ENCODE results near the gene HSF2BP. TPM values are rescaled to one million over a fixed set of nuclear protein-coding genes. Genes with fewer than 3 reads are reported as not detected.
"Not testable (repeated sequence)": the region's sequence is repeated elsewhere in the genome, so short reads cannot be mapped to it uniquely, and the experiment has no call there.

The HSF2BP gene
- polyA plus RNA-seq, 1 of the 3 experiments (the other 2 are of a cell fraction): 1.1 TPM

DNA sequence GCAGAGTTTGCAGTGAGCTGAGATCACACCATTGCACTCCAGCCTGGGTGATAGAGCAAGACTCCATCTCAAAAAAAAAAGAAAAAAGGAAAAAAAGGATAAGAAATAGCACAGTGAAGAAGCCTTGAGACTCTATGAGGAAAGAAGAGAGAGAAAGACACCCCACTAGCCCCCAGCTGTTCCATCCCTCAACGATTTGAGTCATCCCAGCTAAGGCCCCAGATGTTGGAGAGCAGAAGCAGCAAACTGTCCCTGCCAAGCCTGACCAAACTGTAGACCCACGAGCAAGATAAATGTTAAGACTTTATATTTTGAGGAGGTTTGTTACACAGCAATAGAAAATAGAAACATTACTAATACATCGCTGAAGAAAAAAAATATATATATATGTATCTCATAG is 42.4 kb downstream of the HSF2BP start:
- H3K9ac ChIP-seq; H2AFZ ChIP-seq (ENCODE audit: low read depth); POLR2A ChIA-PET; H3K9me3 ChIP-seq; H3K4me1 ChIP-seq (ENCODE audit: control insufficient read depth in 1 of 2, insufficient read depth in 2 of 2, low read depth in 1 of 2, low read length in 1 of 2); H3K4me2 ChIP-seq; H3K27ac ChIP-seq (ENCODE audit: low read depth in 2 of 2, low read length in 1 of 2); H3K36me3 ChIP-seq (replicated peaks in 1 of 2; ENCODE audit: control insufficient read depth in 1 of 2, insufficient read depth in 2 of 2, low read length in 1 of 2); H3K9me2 ChIP-seq; H3K79me2 ChIP-seq (ENCODE audit: insufficient read depth); H4K20me1 ChIP-seq (ENCODE audit: insufficient read depth); H3F3A ChIP-seq (replicated peaks; ENCODE audit: insufficient read depth); CTCF ChIA-PET; H3K4me3 ChIP-seq (ENCODE audit: low read depth in 2 of 2, low read length in 1 of 2); H3K27me3 ChIP-seq (ENCODE audit: insufficient read depth); DNase-seq: not testable (repeated sequence)
- WGBS (ENCODE audit: low lambda C conversion rate): 66% methylated on average over 3 of the region's 3 CpGs

- Histone ChIP-seq H3F3A (replicated peaks; ENCODE audit: insufficient read depth) (no peaks in the 10 kb centered on the region), H3K79me2 (ENCODE audit: insufficient read depth) (no peaks in the 10 kb centered on the region), H3K9me2 (no peaks in the 10 kb centered on the region), H4K20me1 (ENCODE audit: insufficient read depth) (no peaks in the 10 kb centered on the region), H3K27ac (ENCODE audit: low read depth in 2 of 2, low read length in 1 of 2) (no peak overlapping the region), H3K9me3 (no peaks in the 10 kb centered on the region), H3K36me3 (replicated peaks in 1 of 2; ENCODE audit: control insufficient read depth in 1 of 2, insufficient read depth in 2 of 2, low read length in 1 of 2) (peaks cover 0 to under 1% of the 10 kb centered on the region in 2 experiments), H3K4me3 (ENCODE audit: low read depth in 2 of 2, low read length in 1 of 2) (no peak overlapping the region), H3K4me2 (no peak overlapping the region), H3K4me1 (ENCODE audit: control insufficient read depth in 1 of 2, insufficient read depth in 2 of 2, low read depth in 1 of 2, low read length in 1 of 2) (peaks cover 6% of the 10 kb centered on the region in 2 experiments; a peak in 1 of 4 replicates), H2AFZ (ENCODE audit: low read depth) (no peak overlapping the region), H3K27me3 (ENCODE audit: insufficient read depth) (no peaks in the 10 kb centered on the region), H3K9ac (no peak overlapping the region)
- TF ChIP-seq RXRA (IDR thresholded peaks at IDR 0.05; ENCODE audit: borderline replicate concordance, low read depth) (no peak), YY1 (IDR thresholded peaks at IDR 0.05; ENCODE audit: low read depth) (no peak), CHD2 (IDR thresholded peaks at IDR 0.05; ENCODE audit: low read length, partially characterized antibody) (no peak), FOXJ3 (CRISPR knock-in tag; IDR thresholded peaks at IDR 0.05) (no peak), TEAD4 (IDR thresholded peaks at IDR 0.05; ENCODE audit: borderline replicate concordance, insufficient read depth) (no peak), JUND (IDR thresholded peaks at IDR 0.05) (no peak), ZBTB33 (IDR thresholded peaks at IDR 0.05; ENCODE audit: borderline replicate concordance, low read depth) (no peak), FOSL2 (IDR thresholded peaks at IDR 0.05; ENCODE audit: borderline replicate concordance, low read depth) (no peak), GABPA (IDR thresholded peaks at IDR 0.05; ENCODE audit: low read depth) (no peak), GATA2 (CRISPR knock-in tag; IDR thresholded peaks at IDR 0.05) (no peak), MEF2A (IDR thresholded peaks at IDR 0.05; ENCODE audit: borderline replicate concordance, low read depth) (no peak), TAF1 (IDR thresholded peaks at IDR 0.05; ENCODE audit: borderline replicate concordance, low read depth, low read length) (no peak)
- TF ChIP-seq, protein P1, sequence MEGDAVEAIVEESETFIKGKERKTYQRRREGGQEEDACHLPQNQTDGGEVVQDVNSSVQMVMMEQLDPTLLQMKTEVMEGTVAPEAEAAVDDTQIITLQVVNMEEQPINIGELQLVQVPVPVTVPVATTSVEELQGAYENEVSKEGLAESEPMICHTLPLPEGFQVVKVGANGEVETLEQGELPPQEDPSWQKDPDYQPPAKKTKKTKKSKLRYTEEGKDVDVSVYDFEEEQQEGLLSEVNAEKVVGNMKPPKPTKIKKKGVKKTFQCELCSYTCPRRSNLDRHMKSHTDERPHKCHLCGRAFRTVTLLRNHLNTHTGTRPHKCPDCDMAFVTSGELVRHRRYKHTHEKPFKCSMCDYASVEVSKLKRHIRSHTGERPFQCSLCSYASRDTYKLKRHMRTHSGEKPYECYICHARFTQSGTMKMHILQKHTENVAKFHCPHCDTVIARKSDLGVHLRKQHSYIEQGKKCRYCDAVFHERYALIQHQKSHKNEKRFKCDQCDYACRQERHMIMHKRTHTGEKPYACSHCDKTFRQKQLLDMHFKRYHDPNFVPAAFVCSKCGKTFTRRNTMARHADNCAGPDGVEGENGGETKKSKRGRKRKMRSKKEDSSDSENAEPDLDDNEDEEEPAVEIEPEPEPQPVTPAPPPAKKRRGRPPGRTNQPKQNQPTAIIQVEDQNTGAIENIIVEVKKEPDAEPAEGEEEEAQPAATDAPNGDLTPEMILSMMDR (IDR thresholded peaks at IDR 0.05): no peak
- TF ChIP-seq, protein P2, sequence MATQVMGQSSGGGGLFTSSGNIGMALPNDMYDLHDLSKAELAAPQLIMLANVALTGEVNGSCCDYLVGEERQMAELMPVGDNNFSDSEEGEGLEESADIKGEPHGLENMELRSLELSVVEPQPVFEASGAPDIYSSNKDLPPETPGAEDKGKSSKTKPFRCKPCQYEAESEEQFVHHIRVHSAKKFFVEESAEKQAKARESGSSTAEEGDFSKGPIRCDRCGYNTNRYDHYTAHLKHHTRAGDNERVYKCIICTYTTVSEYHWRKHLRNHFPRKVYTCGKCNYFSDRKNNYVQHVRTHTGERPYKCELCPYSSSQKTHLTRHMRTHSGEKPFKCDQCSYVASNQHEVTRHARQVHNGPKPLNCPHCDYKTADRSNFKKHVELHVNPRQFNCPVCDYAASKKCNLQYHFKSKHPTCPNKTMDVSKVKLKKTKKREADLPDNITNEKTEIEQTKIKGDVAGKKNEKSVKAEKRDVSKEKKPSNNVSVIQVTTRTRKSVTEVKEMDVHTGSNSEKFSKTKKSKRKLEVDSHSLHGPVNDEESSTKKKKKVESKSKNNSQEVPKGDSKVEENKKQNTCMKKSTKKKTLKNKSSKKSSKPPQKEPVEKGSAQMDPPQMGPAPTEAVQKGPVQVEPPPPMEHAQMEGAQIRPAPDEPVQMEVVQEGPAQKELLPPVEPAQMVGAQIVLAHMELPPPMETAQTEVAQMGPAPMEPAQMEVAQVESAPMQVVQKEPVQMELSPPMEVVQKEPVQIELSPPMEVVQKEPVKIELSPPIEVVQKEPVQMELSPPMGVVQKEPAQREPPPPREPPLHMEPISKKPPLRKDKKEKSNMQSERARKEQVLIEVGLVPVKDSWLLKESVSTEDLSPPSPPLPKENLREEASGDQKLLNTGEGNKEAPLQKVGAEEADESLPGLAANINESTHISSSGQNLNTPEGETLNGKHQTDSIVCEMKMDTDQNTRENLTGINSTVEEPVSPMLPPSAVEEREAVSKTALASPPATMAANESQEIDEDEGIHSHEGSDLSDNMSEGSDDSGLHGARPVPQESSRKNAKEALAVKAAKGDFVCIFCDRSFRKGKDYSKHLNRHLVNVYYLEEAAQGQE (IDR thresholded peaks at IDR 0.05; ENCODE audit: low read depth, low read length): no peak
- TF ChIP-seq, protein P3, sequence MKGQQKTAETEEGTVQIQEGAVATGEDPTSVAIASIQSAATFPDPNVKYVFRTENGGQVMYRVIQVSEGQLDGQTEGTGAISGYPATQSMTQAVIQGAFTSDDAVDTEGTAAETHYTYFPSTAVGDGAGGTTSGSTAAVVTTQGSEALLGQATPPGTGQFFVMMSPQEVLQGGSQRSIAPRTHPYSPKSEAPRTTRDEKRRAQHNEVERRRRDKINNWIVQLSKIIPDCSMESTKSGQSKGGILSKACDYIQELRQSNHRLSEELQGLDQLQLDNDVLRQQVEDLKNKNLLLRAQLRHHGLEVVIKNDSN (IDR thresholded peaks at IDR 0.05; ENCODE audit: borderline replicate concordance, low read depth): no peak
- TF ChIP-seq, protein P4, sequence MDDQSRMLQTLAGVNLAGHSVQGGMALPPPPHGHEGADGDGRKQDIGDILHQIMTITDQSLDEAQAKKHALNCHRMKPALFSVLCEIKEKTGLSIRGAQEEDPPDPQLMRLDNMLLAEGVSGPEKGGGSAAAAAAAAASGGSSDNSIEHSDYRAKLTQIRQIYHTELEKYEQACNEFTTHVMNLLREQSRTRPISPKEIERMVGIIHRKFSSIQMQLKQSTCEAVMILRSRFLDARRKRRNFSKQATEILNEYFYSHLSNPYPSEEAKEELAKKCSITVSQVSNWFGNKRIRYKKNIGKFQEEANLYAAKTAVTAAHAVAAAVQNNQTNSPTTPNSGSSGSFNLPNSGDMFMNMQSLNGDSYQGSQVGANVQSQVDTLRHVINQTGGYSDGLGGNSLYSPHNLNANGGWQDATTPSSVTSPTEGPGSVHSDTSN (IDR thresholded peaks at IDR 0.05): no peak
- POLR2A ChIA-PET: no interaction called here
- WGBS (ENCODE audit: low lambda C conversion rate): 85% methylated on average over 5 of the region's 5 CpGs
- CTCF ChIA-PET: interaction anchor here (1.0 kb wide), 1 partner anchor 14 kb away, joined by 3 read pairs; no protein-coding TSS in a partner anchor
- DNase-seq: no peak
Measured at GRCh38 chr21:43614839-43615238, 44.4 kb downstream of the HSF2BP start.
